Ishikawa (cell line): ENCODE results near the gene OBSCN.

ENCODE experiments used
- CEBPB ChIP-seq: IDR thresholded peaks from 2 replicates; pipeline ENCODE4 v1.6.1; 2012
- EGR1 ChIP-seq: IDR thresholded peaks from 2 replicates; pipeline ENCODE4 v1.6.1; 2012
- EP300 ChIP-seq: IDR thresholded peaks from 2 replicates; pipeline ENCODE4 v1.6.1; 2012; ENCODE audit warnings: borderline replicate concordance
- FOXM1 ChIP-seq: IDR thresholded peaks from 2 replicates; pipeline ENCODE4 v1.6.1; 2012; ENCODE audit warnings: low read depth, borderline replicate concordance
- NFIC ChIP-seq: IDR thresholded peaks from 2 replicates; pipeline ENCODE4 v1.6.1; 2012
- RAD21 ChIP-seq: IDR thresholded peaks from 2 replicates; pipeline ENCODE4 v1.6.1; 2012; ENCODE audit warnings: low read depth
- TCF12 ChIP-seq: IDR thresholded peaks from 2 replicates; pipeline ENCODE4 v1.6.1; 2012; ENCODE audit warnings: low read depth
- TEAD4 ChIP-seq: IDR thresholded peaks from 2 replicates; pipeline ENCODE4 v1.6.1; 2012
- YY1 ChIP-seq: IDR thresholded peaks from 2 replicates; pipeline ENCODE4 v1.6.1; 2012; ENCODE audit warnings: low read depth
- ZBTB7A ChIP-seq: IDR thresholded peaks from 2 replicates; pipeline ENCODE4 v1.6.1; 2012; ENCODE audit warnings: low read depth
- TF ChIP-seq, protein P1 (sequence below): IDR thresholded peaks from 2 replicates; pipeline ENCODE4 v1.6.1; 2012
- TF ChIP-seq, protein P2 (sequence below): IDR thresholded peaks from 2 replicates; pipeline ENCODE4 v1.6.1; 2012
- TF ChIP-seq, protein P3 (sequence below): IDR thresholded peaks from 2 replicates; pipeline ENCODE4 v1.6.1; 2012; ENCODE audit warnings: low read depth, mild to moderate bottlenecking

OBSCN gene

DNA sequence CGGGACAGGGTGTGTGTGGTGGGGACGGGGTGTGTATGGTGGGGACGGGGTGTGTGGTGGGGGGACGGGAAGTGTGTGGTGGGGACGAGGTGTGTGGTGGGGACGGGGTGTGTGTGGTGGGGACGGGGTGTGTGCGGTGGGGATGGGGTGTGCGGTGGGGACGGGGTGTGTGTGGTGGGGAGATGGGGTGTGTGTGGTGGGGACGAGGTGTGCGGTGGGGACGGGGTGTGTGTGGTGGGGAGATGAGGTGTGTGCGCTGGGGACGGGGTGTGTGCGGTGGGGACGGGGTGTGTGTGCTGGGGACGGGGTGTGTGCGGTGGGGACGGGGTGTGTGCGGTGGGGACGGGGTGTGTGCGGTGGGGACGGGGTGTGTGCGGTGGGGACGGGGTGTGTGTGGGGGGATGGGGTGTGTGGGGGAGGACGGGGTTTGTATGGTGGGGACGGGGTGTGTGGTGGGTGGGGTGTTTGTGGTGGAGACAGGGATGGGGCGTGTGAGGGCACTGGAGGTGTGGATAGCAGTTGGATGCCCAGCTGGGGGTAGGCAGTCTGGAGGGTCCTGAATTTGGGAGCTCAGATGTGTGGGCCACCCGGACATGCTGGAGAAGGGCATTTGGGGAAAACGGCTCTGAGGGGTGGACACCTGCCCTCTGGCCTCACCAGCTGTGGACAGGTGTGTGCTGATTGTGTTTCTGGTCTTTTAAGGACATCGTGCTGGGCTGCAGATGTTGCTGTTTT is 25.4 kb upstream of the OBSCN start:
- TF ChIP-seq ZBTB7A: no peak
- TF ChIP-seq TCF12: no peak
- TF ChIP-seq, protein P1, sequence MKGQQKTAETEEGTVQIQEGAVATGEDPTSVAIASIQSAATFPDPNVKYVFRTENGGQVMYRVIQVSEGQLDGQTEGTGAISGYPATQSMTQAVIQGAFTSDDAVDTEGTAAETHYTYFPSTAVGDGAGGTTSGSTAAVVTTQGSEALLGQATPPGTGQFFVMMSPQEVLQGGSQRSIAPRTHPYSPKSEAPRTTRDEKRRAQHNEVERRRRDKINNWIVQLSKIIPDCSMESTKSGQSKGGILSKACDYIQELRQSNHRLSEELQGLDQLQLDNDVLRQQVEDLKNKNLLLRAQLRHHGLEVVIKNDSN: no peak
- TF ChIP-seq TEAD4: no peak
- no peak for TF ChIP-seq FOXM1
- TF ChIP-seq NFIC: no peak
- TF ChIP-seq, protein P2, sequence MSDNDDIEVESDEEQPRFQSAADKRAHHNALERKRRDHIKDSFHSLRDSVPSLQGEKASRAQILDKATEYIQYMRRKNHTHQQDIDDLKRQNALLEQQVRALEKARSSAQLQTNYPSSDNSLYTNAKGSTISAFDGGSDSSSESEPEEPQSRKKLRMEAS: no peak
- TF ChIP-seq EP300: no peak
- TF ChIP-seq YY1: no peak
- TF ChIP-seq, protein P3, sequence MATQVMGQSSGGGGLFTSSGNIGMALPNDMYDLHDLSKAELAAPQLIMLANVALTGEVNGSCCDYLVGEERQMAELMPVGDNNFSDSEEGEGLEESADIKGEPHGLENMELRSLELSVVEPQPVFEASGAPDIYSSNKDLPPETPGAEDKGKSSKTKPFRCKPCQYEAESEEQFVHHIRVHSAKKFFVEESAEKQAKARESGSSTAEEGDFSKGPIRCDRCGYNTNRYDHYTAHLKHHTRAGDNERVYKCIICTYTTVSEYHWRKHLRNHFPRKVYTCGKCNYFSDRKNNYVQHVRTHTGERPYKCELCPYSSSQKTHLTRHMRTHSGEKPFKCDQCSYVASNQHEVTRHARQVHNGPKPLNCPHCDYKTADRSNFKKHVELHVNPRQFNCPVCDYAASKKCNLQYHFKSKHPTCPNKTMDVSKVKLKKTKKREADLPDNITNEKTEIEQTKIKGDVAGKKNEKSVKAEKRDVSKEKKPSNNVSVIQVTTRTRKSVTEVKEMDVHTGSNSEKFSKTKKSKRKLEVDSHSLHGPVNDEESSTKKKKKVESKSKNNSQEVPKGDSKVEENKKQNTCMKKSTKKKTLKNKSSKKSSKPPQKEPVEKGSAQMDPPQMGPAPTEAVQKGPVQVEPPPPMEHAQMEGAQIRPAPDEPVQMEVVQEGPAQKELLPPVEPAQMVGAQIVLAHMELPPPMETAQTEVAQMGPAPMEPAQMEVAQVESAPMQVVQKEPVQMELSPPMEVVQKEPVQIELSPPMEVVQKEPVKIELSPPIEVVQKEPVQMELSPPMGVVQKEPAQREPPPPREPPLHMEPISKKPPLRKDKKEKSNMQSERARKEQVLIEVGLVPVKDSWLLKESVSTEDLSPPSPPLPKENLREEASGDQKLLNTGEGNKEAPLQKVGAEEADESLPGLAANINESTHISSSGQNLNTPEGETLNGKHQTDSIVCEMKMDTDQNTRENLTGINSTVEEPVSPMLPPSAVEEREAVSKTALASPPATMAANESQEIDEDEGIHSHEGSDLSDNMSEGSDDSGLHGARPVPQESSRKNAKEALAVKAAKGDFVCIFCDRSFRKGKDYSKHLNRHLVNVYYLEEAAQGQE: no peak
- TF ChIP-seq CEBPB: no peak

DNA sequence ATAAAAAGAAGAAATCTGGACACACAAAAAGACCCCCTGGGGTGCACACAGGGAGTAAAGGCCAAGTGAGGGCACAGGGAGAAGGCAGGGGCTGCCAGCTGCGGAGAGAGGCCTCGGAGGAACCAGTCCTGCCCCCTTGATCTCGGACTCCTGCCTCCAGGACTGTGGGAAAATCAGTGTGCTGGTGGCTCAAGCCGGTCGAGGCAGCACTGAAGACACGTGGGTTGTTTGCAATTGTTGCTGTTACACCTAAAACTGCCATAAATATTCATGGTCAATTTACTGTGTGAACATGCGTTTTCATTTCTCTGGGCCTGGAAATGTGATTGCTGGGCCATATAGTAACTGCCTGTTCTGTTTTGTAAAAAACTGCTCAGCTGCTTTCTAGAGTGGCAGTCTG is 23.7 kb upstream of the OBSCN start:
- TF ChIP-seq, protein P1: no peak
- no peak for TF ChIP-seq EGR1
- TF ChIP-seq, protein P2: no peak
- no peak for TF ChIP-seq FOXM1
- no peak for TF ChIP-seq RAD21
- no peak for TF ChIP-seq CEBPB
- TF ChIP-seq YY1: no peak
- TF ChIP-seq, protein P3: no peak
- TF ChIP-seq TEAD4: no peak
- TF ChIP-seq TCF12: no peak
- TF ChIP-seq EP300: no peak
- TF ChIP-seq ZBTB7A: no peak
- TF ChIP-seq NFIC: no peak

DNA sequence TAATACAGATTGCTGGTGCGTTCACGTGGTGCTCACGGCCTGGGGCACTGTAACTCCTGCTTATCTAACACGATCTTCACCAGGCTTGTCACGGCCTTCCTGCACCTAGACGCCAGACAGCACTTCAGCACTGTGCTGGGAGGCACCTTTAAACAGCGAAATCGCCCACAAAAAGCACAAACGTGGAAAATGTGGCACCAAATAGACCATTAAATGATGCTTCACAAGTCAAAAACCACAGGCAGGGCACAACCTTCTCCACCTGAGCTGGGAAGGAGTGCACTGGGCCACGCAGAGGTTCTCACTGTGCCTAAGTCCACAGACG is 22.2 kb upstream of the OBSCN start:
- TF ChIP-seq, protein P1: no peak
- no peak for TF ChIP-seq ZBTB7A
- TF ChIP-seq, protein P3: no peak

DNA sequence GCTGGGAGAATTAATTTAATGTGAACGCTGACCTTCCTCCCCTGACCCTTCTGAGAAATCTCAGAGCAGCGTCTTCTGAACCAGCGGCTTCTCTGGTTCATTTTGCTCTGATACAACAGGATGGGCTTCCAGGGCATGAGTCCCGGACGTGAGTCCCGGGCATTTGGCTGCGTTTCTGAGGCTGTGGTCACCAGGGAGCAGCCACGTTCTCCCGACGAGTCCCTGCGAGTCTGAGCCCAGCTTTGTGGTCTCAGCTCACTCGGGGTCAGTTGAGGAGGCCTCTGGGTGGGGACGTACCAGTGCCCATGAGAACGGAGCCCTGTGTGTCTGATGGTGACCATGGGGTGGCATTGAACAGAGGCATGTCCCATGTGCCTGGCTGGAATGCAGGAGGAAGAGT is 17.7 kb upstream of the OBSCN start:
- no peak for TF ChIP-seq RAD21
- TF ChIP-seq NFIC: no peak
- no peak for TF ChIP-seq FOXM1
- TF ChIP-seq, protein P1: no peak
- no peak for TF ChIP-seq TEAD4
- TF ChIP-seq EP300: no peak
- TF ChIP-seq, protein P2: no peak
